ENCODE results near the gene C10orf105. TPM values are rescaled to one million over a fixed set of nuclear protein-coding genes. Genes with fewer than 3 reads are reported as not detected.

C10orf105 gene, protein sequence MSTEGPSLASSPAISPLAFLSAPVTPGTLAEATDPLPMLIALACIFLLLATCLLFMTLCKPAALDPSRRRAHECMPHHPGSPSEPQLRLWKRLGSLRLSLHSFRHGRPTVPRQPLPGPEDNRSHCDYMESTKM
- 0.53 TPM for total RNA-seq

DNA sequence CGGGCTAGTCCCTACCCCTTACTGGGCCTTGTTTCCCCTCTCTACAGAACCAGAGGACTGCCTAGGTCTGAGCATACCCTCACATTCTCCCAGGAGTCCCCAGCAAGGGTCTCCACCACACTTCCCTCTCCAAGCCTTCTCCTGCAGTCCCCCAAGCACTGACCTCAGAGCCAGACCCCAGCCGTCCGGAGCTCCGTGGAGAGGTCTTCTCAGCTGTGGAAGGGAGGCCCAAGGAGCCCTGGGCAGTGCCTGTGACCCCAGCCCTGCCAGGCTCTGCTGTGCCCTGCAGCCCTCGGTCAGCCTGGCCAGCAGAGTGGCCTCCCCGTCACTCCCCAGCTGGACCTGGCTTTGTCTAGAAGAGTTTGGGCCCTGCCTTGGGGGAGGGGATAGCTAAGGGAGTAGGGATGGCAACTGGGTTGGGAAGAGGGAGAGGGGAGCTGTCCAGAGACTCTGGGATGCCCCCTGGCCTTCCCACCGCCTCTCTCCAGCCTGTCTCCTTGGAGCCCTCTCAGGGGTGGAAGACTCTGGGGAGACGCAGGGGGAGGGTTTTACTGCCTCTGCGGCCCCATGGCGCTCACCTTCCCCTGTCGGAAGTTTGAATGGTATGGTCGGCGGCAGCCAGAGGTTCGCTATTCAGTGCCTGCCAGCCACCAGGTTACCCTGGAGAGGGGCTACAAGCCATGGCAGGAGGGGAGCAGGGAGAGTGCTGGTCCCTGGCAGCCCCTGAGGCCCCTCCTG is at the start of gene C10orf105:
C10orf105 (minus strand) TSS at position 315 of the 738 bp plus-strand sequence. CDS start 3,441 bp downstream, outside the sequence.
- peak; percentile 4 for ATAC-seq
- DNase-seq (ENCODE audit: low spot score) = no peak
- intact Hi-C loops (cut with DNase I) = loop anchor here (5.0 kb wide), 1 partner anchor 53 kb away; the partner anchor contains the start of gene VSIR

DNA sequence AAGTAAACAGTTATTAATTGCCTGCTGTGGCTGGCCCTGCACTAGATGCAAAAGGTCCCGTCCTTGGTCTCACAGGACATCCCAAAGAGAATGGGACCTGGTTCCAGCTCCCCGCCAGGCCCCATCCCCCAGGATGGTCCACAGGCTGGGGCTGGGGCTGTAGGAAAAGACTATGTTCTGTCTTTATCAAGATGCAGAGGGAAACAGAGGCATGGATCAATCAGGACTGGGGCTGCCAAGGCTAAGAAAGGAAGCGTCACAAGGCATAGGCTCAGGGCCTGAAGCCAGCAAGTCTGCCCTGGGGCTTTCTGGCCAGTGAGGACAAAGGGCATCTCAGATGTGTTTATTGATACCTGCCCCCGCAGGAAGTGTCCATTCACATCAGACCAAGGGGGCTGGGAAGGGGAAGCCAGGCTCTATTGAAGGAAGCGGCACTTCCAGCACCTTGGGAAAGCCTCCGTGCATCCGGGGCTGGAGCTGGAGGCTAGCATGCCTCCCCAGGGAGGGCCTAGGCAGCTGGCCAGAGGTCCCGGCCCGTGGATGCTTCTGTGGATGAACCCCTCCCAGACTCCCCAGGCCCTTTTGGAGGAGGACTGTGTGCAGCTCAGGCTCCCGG is 48.0 kb upstream of the C10orf105 start:
- DNase-seq (ENCODE audit: low spot score) = no peak
- intact Hi-C loops (cut with DNase I) = no loop called here
- peak; percentile 17 for ATAC-seq

DNA sequence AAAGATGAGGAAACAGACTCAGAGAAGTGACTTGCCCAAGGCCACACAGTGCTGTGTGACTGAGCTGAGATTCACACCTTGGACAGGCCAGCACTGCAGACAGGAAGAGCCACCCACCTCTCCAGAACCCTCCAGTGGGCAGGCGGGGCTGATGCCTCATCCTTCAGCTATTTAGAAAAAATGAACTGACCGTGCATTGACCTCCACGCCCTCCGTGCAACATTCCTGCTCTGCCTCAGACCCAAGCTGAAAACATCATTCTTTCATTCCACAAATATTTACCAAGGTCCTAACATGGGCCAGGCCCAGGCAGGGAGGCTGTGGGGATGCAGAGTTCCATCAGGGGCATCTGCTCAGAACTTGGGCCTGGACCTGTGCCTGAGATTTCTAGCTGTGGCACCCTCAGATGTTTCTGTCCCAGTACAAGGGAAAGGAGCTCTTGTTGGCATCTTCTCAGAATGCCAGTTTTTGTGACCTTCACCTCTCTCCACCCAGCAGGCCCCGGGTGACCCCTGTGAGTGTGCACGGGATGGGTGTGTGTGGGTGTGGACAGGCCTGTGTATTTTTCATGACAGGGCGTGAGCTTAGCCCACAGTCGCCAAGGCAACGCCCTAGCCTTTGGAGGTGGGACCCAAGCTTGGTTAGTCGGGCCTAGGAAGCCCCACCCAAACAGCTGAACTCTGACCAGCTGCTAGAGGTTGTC is 47.3 kb upstream of the C10orf105 start:
- intact Hi-C loops (cut with DNase I) = no loop called here
- peak; percentile 81 for ATAC-seq
- peak; percentile 83 for DNase-seq (ENCODE audit: low spot score)

DNA sequence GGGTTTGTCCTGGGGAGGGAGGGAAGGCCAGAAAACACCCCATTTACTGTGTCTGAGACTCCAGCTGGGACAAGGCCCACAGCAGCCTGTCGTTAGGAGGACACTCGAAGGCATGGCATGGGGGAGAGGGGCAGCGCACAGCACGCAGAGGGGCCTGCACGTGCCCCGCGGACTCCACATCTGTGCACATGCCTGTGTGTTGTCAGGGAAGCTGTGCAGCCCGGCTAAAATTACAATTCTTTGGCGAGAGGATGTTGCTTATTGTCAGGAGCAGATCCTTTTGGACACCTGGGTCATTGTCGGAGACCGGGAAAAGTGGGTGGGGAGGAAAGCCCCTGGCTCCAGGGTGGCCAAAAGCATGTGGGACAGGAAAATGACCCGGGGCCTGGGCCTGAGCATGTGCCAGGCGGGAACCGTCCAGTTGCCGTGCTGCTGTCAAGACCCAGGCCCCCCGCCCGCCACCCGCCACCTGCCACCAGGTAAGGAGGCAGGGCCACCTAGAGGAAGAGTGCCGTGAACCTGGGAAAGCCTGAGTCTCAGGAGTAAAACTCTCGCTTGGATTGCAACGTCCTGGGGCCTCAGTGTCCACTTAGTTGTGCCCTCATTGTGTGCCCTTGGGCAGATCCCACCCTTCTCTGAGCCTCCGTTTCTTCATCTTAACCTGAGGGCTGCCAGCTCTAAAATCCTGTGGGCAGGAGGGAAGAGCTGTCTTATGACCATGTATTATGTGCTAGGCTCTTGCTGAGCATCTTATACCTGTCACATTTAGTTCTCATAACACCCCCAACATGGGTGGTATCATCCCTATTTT is 46.5 kb upstream of the C10orf105 start:
- DNase-seq (ENCODE audit: low spot score) (no peak), ATAC-seq (no peak)
- intact Hi-C loops (cut with DNase I) = no loop called here

DNA sequence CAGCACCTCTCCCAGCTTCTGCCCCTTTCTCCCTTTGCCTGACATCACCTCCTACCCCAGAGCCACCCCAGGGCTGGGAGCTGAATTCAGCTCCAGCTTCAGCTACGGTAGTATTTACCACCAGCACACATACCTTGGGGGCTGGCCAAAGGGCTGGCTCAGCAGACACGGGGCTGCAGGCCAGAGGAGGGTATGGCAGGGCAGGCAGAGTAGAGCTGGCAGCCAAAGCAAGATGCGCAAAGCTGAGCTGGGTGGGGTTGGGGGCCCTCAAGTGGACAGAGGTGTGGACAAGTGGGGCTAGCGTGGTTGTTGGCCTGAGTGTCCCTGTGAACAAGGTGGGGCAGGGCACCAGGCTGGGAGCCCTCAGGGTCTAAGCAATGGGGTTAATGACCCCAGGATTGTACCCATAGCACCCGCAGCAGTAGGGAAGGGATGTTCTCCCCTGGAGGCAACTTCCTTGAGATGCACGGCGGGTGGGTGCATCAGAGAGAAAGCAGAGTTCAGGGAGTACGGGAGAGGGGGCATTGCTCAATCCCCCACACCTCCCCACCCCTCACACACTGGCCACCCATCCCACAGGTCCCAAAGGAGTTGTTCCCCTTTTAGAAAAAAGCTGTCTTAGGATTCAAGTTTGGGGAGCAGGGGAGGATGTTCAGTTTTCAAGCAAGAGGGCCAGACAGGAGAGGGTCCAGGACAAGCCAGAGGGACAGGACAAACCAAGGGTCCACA is 45.8 kb upstream of the C10orf105 start:
- intact Hi-C loops (cut with DNase I) = no loop called here
- no peak for DNase-seq (ENCODE audit: low spot score)
- ATAC-seq = no peak

DNA sequence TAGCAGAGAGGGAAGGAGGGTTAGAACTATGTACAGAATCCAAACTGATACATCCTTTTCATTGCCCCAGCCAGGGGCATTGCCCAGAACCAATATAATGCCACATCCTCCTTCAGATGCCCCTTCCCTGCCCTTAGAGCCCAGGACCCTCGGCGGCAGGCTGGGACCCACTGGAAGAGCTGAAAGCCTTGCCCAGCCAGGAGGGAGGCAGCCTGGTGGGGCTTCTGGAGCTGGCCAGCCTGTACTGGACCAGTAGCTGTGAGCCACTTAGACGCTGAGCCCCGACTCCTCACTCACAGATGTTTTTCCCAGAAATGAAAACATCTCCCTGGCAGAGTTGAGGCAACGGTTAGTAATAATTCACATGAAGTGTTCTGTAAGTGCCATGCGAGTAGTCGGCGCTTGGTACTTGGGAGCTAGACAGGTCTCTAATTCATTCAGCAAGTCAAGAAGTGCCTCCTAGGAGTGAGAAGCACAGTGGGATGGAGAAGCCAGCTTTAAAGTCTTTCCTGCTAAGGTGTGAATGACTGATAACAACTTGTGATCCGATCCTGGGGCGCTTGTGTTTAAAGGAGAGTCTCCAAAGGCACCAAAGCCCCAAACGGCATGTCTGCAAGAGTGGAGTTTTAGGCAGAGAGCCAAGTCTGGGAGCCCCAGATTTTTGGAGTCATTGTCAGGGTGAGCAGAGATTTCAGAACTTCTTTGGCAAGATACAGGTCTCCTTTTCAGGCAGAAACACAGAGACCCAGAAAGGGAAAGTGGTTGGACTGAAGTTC is 44.0 kb upstream of the C10orf105 start:
- ATAC-seq (no peak), DNase-seq (ENCODE audit: low spot score) (no peak)
- intact Hi-C loops (cut with DNase I) = no loop called here

DNA sequence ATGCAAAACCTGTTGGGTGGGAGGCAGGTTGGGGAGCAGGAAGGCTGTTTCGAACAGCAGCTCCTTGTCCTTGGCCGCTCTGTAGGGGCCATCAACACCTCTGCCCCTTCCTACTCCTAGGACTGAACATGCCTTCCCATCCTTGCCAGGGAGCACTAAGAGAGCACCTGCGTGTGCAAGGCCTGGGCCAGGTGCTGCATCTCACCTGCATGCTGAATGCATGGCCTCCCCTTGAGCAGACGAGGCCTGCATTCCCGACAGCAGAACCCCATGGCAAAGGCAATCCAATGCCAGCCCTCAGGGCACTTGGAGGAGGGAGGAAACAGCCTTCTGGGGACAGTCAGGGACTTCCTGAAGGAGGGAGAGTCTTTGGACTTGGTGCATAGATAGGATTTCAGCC is 42.7 kb upstream of the C10orf105 start:
- ATAC-seq (no peak), DNase-seq (ENCODE audit: low spot score) (no peak)
- intact Hi-C loops (cut with DNase I) = no loop called here

DNA sequence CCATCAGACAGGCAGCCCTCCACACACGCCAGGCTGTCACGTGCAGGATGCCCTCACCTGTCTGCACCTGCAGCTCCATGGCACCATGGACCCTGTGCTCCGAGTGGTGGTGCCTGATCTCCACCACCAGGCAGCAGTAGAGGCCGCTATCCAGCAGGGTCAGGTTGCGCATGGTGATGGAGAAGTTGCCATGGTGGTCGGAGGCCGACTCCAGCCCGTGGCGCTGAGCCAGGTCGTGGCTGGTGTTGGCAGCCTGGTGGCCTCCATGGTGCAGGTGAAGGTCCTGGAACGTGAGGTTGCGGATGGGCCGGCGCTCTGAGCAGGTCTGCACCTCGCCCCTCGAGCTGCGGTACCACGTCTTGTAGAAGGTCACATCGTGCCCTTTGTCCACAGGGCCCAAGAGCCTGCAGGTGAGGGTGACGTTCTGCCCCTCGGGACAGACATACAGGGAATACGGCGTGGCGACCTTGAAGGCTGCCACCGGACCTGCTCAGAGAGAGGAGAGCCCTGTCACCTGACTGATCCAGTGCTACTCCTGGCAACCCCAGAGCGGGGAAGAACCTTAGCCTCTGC is 42.0 kb upstream of the C10orf105 start:
- no peak for ATAC-seq
- DNase-seq (ENCODE audit: low spot score) = no peak
- intact Hi-C loops (cut with DNase I) = no loop called here

DNA sequence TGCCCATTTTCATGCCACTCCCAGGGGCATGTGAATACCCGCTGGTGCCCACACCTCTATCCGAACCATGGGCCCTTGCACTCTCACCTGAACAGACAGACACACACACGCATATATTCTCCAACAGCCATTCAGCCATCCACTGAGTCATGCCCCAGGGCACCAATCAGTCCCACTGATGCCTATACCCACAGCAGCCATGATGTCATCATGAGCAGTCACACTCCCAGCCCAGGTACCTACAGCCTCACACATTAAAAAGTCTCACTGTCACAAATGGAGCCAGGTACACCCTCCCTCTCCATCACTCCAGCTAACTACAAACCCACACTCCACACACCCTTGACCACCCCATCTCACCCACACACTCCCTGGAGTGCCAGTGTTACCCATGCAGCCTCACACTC is 41.5 kb upstream of the C10orf105 start:
- no peak for DNase-seq (ENCODE audit: low spot score)
- ATAC-seq = no peak
- intact Hi-C loops (cut with DNase I) = no loop called here

DNA sequence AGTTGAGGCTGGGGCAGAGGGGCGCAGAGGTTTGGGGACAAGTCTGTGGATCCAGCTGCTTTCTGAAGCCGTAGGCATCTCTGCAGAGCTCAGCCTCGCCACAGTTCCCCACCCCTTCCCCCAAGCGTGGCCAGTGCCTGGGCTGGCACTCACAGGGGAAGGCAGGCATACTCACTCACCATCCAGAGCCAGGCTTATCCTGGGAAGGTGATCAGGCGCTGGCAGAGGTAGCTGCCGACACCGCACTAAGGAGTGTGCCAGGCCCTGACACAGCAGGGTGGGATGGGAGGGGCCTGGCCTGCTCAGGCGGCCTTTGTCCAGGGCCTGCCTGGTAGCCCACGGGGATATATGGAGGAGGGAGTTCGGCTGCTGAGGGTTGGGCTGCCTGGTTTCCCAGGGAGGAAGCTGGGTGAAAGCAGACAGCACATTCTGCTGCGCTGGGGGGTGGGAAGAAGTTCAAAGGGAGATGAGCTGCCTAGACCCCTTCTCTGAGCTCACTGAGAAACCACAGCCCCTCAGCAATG is 37.9 kb upstream of the C10orf105 start:
- DNase-seq (ENCODE audit: low spot score) (no peak), ATAC-seq (peak; percentile 8)
- intact Hi-C loops (cut with DNase I) = no loop called here

DNA sequence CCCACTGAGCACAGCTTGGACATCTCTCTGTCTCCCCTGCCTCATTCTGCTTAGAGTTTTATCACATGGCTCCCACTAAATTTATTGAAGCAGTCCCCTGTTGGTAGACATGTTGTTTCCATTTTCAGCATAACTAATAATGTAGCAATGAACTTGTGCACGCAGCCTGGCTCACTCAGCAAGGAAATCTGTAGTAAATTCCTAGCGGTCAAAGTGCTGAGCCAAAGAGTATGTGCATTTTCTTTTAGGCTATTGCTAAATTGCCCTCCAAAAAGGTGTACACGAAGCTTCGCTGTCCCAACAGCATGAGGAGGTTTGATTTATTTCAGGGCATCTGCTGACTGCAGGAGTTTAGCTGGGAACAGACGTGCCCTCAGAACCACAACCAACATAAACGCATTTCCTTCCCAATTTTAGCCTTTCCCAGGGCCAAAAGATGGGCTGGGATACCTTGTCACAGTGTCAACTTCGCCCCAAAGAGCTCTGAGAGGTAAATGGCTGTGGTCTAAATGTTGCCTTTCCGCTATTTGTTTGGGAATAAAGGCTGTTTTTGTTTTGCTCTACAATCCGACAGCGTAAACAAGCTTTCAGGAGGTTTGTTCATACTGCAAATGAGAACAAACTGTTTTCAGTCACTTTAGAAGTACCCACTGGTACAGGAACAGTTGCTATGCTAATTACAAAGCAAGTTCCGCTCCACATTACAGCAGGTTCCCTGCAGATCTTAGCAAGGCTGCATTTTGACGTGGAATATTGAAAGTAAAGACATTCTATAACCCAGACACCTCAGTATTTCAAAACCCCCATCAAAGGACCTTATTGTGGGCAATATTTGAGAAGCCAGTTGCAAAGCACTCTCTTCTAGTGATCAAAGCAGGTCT is 37.0 kb upstream of the C10orf105 start:
- DNase-seq (ENCODE audit: low spot score) (no peak), ATAC-seq (peak; percentile 6)
- intact Hi-C loops (cut with DNase I) = no loop called here

DNA sequence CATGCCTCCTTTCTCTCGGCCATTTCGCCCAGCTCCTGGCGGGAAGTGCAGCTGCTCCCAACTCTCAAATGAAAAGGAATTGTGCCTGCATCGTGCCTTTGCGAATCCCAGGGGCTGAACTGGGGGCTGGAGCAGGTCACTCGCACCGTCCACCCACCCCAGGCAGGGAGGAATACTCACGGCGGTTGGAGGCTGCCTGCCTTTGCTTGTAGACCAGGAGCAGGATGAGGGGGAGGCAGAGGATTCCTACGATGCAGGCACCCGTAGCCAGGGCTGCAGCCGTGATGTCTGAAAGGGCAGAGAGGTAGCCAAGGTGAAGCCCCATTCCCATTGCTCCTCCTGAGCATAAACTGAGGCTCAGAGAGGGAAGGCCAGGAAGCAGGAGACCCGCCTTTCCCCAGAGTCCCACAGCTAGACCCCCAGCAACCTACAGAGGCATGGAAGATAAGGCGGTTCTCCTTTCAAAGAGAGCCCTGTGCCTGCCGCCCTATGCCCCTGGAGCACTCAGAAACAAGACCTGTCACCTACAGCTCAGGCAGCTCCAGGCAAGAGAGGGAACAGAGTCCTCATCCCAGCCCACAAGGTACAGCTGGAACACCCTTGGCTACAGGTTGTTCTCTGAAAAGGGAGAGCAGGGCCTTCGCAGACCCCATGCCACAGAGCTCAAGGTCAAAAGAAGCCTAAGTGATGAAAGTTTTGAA is 35.8 kb upstream of the C10orf105 start:
- DNase-seq (ENCODE audit: low spot score) (no peak), ATAC-seq (no peak)
- intact Hi-C loops (cut with DNase I) = no loop called here

DNA sequence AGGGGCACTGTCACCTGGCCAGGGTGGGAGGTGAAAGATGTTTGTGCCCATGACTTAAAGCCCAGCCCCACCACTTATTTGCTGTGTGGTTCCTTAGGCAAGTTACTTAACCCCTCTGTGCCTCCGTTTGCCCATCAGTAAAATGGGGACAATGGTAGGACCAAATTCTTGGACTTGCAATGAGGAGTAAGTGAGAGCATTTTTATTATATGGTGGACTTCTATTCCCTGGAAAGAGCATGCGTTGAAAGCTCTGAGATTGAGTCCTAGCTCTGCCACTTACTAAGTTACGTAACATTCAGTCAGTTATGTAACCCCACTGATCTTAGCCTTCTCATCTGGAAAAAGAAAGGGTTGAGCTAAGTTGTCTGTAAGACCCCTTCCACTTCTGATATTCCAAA is 35.0 kb upstream of the C10orf105 start:
- DNase-seq (ENCODE audit: low spot score) (no peak), ATAC-seq (no peak)
- intact Hi-C loops (cut with DNase I) = no loop called here

DNA sequence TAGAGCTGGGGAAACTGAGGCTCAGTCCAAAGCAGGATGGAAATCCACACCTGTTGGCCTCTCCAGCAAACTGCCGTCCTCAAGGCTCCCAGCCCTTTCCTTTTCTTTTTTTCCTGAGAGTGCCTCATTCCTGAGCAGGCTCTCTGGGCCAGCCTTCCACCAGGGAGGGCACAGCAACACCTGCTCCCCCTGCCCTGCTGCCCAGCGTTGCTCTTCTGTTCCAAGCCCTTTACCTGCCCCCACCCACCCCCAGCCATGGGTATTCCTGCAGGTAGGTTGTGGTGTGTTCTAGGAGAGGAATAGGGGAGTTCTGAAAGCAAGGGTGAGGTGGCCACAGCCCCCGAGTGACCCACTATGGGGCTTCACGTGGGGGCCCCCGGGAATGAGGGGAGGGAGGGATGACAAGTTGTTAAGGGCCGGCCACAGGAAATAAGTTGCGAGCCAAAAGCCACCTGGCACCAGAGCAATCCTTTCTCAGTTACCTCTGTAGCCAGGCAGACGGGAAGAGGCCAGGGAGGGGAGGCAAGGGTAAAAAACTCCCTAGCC is 34.5 kb upstream of the C10orf105 start:
- intact Hi-C loops (cut with DNase I) = no loop called here
- DNase-seq (ENCODE audit: low spot score) (no peak), ATAC-seq (no peak)
